Aorta (tissue), 5 donors: ENCODE data around the gene PDGFA. TPM values are rescaled to one million over a fixed set of nuclear protein-coding genes. Genes with fewer than 3 reads are reported as not detected.

Experiments used
- ATAC-seq: fragments of 200-7000 bp; cut with Tn5 transposase; one replicate; pipeline ENCODE4 v1.9.1; 2022; ENCODE audit warnings: moderate library complexity; ENCODE audit not compliant: low FRiP score
- DNase-seq, 2 donors: peaks; one replicate each; pipeline ENCODE4 v3.0.0-alpha.2; 2020
- H3K27ac ChIP-seq, 2 donors: one replicate each; pipeline ENCODE4 v1.5.1; 2013; ENCODE audit warnings: low read length in 2 of 2, mild to moderate bottlenecking in 2 of 2, moderate library complexity in 2 of 2, control low read depth in 1 of 2, inconsistent platforms in 1 of 2, low read depth in 1 of 2
- H3K27me3 ChIP-seq, 2 donors: one replicate each; pipeline ENCODE4 v1.6.1; 2013; ENCODE audit warnings: control low read depth in 1 of 2, low read length in 1 of 2, mild to moderate bottlenecking in 1 of 2, moderate library complexity in 1 of 2; ENCODE audit not compliant: insufficient read depth in 2 of 2, control insufficient read depth in 1 of 2
- H3K36me3 ChIP-seq, 2 donors: one replicate each; pipeline ENCODE4 v1.6.1; 2013; ENCODE audit warnings: control low read depth in 1 of 2, low read length in 1 of 2, mild to moderate bottlenecking in 1 of 2; ENCODE audit not compliant: insufficient read depth in 2 of 2, control insufficient read depth in 1 of 2
- H3K4me1 ChIP-seq, 2 donors: one replicate each; pipeline ENCODE4 v1.6.1; 2013; ENCODE audit warnings: low read length in 2 of 2, control low read depth in 1 of 2, mild to moderate bottlenecking in 1 of 2, moderate library complexity in 1 of 2; ENCODE audit not compliant: insufficient read depth in 2 of 2, control insufficient read depth in 1 of 2
- H3K4me3 ChIP-seq, 2 donors: one replicate each; pipeline ENCODE4 v1.5.1; 2013; ENCODE audit warnings: low read length in 2 of 2, control low read depth in 1 of 2, mild to moderate bottlenecking in 1 of 2
- H3K9me3 ChIP-seq: one replicate; pipeline ENCODE4 v1.6.1; 2013; ENCODE audit warnings: mild to moderate bottlenecking, low read length; ENCODE audit not compliant: control insufficient read depth
- WGBS, 2 donors: extraction: QIAGEN DNeasy Blood & Tissue Kit; methylation state at CpG; one replicate each; pipeline ENCODE4 v1.1.7; 2013; 5-methylcytosine and 5-hydroxymethylcytosine counted together
- intact Hi-C, 2 donors: fragments of 100-400 bp; cut with DNase I; formaldehyde crosslinking; loops; one replicate each; pipeline versions ENCODE4 v1.14.2 to v1.15.0; 2022
- long read RNA-seq, 2 donors: library from polyadenylated mRNA; unstranded; transcript quantifications; one replicate each; pipeline ENCODE4 v2.0.0, GENCODE V29; 2020 to 2021
- polyA plus RNA-seq, 2 donors: library from polyadenylated mRNA; stranded (reverse); fragments of 200-250 nt; gene quantifications; one replicate each; pipeline ENCODE4 v1.2.3, GENCODE V29; 2013
- total RNA-seq, 2 donors: library from RNA; stranded (reverse); fragmentation: NEBNext Ultra II Directional; extraction: Animal tissue kit (Norgen Biotek cat#: 25700); gene quantifications; one replicate each; pipeline ENCODE4 v1.2.1, GENCODE V29; 2021
- donor health status: healthy with polysubstance abuse.
- donor health status: Bipolar disorder and iron deficiency.
- donor health status: DM: no; HTN: no; CAD: no.
- donor health status: DM: no; HTN: no; CAD: no.
- donor health status: DM: yes; HTN: yes; CAD: no.

The PDGFA gene
- 100 to 1,000 TPM; 114 to 174 TPM for total RNA-seq
- 10 to 100 TPM; 28.9 to 61.1 TPM for polyA plus RNA-seq
- long read RNA-seq, donor 1, transcript PDGFA-203 (6 exons, 2,305 nt) = major isoform, 43 of 94 reads
- long read RNA-seq, donor 1, partial matches to known transcripts = 12 of 94 reads
- long read RNA-seq, donor 1, other reads (novel, unspliced or antisense) = 39 of 94 reads
- long read RNA-seq, donor 2, transcript PDGFA-203 (6 exons, 2,305 nt) = major isoform, 12 of 19 reads
- long read RNA-seq, donor 2, partial matches to known transcripts = 2 of 19 reads
- long read RNA-seq, donor 2, other reads (novel, unspliced or antisense) = 5 of 19 reads

DNA sequence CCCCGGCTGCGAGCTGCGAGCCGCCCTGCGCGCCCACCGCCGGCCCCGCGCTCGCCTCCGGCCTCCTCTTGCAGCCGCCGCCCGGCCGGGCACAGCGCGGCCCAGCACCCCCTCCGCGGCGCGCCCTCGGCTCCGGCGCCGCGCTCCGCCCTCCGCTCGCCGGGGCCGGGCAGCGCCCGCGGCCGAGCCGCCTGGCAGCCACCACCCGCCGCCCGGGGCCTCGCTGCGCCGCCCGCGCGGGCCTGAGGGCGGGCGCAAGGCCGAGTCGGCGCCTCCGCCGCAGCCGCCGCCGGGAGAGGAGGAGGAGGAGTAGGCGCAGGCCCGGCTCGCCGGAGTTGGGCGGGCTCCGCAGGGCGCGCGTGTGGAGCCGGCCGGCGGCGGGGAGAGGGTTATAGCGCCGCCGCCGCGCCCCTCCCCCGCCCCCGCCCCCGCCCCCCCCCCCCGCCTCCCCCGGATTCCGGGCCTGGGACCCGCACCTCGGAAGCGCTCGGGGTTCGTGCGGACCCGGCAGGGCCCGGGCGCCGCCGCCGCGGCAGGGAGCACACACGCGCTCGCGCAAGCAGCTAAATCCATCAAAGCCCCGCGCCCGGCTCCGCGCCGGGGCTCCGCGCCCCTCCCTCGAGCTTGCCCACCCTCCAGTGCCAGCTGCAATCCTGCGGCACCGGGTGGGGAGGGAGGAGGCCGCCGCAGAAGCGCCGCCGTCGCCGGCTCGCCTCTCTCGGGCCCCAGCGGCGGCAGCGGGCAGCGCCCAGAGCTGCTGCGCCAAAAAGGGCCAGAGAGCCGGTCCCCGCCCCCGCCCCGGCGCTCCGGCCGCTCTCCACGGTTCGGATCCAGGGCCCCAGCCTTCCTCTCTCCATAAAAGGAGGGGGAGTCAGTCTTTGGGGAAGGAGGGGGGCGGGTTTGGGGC is at the start of gene PDGFA:
PDGFA (minus strand) TSS at position 363 of the 907 bp plus-strand sequence. CDS start 845 bp downstream, outside the sequence.
- Histone ChIP-seq H3K36me3 (no peaks in the 10 kb centered on the region), H3K4me1 (peaks cover 0 to 3% of the 10 kb centered on the region in 2 donors), H3K27ac (peak within 1 kb of the TSS; percentile 84 to 93), H3K9me3 (no peaks in the 10 kb centered on the region), H3K27me3 (no peaks in the 10 kb centered on the region), H3K4me3 (peak within 1 kb of the TSS; percentile 89 to 95)
- ATAC-seq = peak; percentile 47
- 0% methylated on average over 35 to 131 of the region's 132 CpGs for WGBS, 2 donors
- peak; percentile 75 to 91 for DNase-seq
- intact Hi-C loops = no loop called here

DNA sequence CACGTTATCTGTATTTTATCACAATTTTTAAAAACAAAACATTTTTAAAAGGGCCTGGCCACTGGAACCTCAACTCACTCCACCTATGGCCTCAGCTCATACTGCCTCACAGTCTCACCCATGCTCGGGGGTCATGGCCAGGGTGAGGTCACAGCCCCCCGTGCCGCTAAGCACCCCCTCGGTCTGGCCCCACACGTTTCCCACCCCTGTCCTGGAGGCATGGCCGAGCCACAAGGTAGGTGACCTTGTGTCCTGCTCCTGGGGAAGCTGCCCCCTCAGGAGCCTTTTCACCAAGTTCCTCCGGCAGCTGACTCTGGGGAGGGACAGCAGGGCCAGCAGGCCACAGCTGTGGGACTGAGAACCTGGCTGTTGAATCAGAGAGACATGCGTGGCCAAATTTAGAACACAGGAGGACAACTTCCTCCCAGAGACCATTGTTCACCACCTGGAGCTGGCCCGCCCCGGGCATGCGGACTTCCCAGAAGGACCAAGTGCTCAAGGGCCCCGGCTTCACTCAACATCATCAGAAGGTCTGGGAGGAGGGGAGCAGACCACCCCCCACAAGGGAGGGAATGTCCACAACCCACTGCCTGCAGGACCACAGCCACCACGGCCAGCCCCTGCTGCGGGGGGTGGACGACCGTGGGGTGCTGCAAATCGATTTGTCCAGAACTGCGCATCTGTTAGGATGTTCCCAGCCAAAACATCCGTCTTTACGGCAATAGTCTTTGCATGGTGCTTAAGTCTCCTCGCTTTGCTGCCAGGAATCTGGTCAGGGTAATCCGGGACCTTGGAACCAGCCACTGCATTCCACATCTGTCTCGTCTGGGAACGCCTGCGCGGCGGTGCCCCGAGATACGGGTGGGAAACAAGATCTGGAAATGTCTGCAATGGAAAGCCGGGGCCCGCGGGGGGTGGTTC is 48.6 kb upstream of the PDGFA start:
- DNase-seq = peak in 1 of 2 donors; percentile 79
- no peaks in the 10 kb centered on the region for H3K36me3 ChIP-seq
- H3K27me3 ChIP-seq = no peaks in the 10 kb centered on the region
- peak overlapping the region in 1 of 2 donors; percentile 23 for H3K27ac ChIP-seq
- 22 to 23% methylated on average over 33 of the region's 33 CpGs for WGBS, 2 donors
- H3K4me1 ChIP-seq = no peaks in the 10 kb centered on the region
- no peaks in the 10 kb centered on the region for H3K9me3 ChIP-seq
- peak; percentile 36 for ATAC-seq
- no peak overlapping the region for H3K4me3 ChIP-seq
- intact Hi-C loops = no loop called here

DNA sequence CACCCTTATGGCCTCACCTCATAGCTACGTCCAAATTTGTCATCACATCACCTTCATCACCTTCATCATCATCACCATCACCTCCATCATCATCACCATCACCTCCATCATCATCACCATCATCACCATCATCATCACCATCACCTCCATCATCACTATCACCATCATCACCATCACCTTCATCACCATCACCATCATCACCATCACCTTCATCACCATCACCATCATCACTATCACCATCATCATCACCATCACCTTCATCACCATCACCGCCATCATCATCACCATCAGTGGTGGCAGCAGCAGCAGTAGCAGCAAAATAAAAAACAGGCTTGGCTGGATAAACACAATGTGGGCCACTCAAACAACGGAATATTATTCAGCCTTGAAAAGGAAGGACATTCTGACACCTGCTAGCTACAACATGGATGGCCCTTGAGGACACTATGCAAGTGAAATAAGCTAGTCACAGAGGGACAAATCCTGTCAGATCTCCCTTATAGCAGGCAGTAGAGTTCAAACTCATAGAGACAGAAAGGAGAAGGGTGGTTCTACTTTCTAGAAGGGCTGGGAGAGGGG is 47.7 kb upstream of the PDGFA start:
- WGBS, 2 donors = 97 to 98% methylated on average over 2 of the region's 3 CpGs
- Histone ChIP-seq H3K27ac (no peak overlapping the region), H3K4me1 (no peaks in the 10 kb centered on the region), H3K9me3 (no peaks in the 10 kb centered on the region), H3K4me3 (no peak overlapping the region), H3K27me3 (no peaks in the 10 kb centered on the region), H3K36me3 (no peaks in the 10 kb centered on the region)
- DNase-seq (no peak), ATAC-seq (no peak)
- intact Hi-C loops = no loop called here

DNA sequence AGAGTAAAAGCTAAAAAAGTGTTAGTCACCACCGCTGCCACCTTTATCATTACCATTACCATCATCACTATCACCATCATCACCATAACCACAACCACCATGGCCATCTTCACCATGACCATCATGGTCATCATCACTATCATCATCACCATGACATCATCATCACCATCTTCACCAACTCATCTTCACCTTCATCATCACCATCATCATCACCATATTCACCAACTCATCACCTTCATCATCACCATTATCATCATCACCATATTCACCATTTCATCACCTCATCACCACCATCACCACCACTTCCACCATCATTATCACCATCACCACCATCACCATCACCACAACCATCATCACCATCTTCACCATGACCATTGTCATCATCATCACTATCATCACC is 46.5 kb upstream of the PDGFA start:
- WGBS, 2 donors = 98 to 100% methylated on average over 1 of the region's 1 CpG
- no peak for ATAC-seq
- Histone ChIP-seq H3K9me3 (no peaks in the 10 kb centered on the region), H3K27me3 (no peaks in the 10 kb centered on the region), H3K4me3 (no peak overlapping the region), H3K27ac (no peak overlapping the region), H3K4me1 (no peaks in the 10 kb centered on the region), H3K36me3 (no peaks in the 10 kb centered on the region)
- DNase-seq = no peak
- intact Hi-C loops = no loop called here

DNA sequence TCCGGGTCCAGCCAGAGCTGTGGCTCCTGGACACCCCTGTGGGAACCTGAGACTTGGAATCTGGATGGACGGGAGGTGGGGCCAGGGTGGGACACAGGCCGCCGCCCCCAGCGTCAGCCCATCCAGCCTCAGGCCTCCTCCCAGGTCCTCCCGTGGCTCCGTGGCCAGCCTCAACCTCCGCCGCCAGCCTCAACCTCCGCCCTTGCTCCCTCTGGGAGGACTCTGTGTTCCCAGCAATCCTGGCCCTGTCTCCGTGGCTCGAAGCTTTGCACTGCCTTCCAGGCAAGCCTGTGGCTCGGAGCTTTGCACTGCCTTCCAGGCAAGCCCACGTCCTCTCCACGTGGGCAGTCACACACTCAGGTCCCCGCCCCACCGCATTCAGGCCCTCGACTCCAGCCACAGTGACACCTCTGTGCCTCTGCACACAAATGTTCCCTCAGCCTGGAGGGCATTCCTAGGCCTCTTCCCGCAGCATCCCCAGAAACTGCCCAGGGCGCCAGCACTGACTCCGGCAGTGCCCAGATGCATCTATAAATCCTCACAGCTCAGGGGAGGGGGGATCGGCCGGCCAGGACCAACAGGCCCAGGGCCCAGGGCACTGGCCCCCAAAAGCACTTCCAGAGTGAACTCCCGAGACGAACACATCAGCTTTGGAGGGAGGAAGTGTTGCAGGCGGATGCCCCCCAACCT is 44.7 kb upstream of the PDGFA start:
- Histone ChIP-seq H3K4me1 (no peaks in the 10 kb centered on the region), H3K36me3 (no peaks in the 10 kb centered on the region), H3K27me3 (no peaks in the 10 kb centered on the region), H3K9me3 (no peaks in the 10 kb centered on the region), H3K27ac (no peak overlapping the region), H3K4me3 (no peak overlapping the region)
- WGBS, 2 donors = 49 to 65% methylated on average over 25 to 26 of the region's 26 CpGs
- intact Hi-C loops = no loop called here
- DNase-seq (no peak), ATAC-seq (peak; percentile 56)

DNA sequence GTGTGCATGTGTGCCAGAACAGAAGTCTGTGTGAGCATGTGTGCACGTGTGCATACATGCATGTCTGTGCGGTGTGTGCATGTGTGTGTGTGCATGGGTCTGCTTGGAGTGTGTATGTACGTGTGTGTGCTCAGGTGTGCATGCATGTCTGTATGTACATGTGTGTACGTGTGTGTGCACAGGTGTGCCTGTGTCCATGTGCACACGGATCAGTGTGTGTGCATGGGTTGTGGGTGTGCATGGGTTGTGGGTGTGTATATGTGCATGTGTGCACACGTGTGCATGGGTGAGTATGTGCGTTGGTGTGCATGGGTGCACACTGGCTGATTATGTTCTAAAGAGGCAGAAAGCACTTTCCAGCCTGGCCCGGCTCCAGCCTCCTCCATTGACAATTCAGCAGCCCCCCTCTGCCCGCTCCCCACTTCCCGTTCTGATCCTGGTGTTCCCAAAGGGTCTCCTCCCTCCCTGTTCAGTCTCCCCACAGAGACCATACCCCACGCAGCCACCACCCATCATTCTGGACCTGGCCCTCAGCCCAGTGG is 44.1 kb upstream of the PDGFA start:
- ATAC-seq (no peak), DNase-seq (no peak)
- no peak overlapping the region for H3K4me3 ChIP-seq
- 85 to 86% methylated on average over 11 of the region's 11 CpGs for WGBS, 2 donors
- intact Hi-C loops = no loop called here
- no peak overlapping the region for H3K27ac ChIP-seq
- H3K27me3 ChIP-seq = no peaks in the 10 kb centered on the region
- H3K9me3 ChIP-seq = no peaks in the 10 kb centered on the region
- H3K36me3 ChIP-seq = no peaks in the 10 kb centered on the region
- H3K4me1 ChIP-seq = no peaks in the 10 kb centered on the region

DNA sequence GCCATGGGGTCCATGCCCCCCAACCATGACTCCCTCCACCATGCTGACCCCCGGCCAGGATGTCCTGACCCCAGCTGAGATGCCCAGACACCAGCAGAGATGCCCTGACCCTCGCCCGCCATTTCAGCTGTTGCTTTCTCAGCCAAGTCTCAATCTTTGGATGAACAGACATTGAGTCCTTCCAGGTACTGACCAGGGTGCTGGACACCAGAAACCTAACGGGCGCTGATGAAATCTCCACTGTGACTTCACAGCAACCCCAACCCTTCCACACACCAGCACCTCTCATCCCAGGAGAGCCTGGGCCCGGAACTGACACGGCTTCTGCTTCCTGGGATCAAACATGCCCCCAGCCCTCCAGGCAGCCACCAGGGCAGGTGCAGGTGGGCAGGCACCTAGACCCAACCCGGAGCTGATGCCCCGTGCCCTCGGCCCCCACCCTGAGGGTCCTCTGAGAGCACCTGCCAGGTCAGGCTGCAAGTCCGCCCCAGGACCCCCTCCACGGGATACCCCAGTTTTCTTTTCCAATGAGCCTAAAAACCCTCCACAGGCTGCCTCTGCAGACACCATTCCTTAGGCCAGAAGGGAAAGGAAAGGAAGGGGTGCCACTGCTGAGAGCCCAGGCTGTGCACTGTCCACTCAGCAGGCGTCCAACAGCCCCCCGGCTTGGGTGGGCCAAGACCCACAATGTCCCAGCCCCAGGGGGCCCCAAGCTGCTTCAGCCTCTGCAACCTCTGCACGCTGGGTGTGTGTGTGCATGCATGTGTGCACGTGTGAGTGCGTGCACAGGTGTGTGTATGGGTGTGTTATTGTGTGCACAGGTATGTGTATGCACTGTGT is 43.4 kb upstream of the PDGFA start:
- no peak for ATAC-seq
- Histone ChIP-seq H3K27ac (no peak overlapping the region), H3K4me1 (no peaks in the 10 kb centered on the region), H3K27me3 (no peaks in the 10 kb centered on the region), H3K4me3 (no peak overlapping the region), H3K9me3 (no peaks in the 10 kb centered on the region), H3K36me3 (no peaks in the 10 kb centered on the region)
- 91 to 94% methylated on average over 17 of the region's 17 CpGs for WGBS, 2 donors
- intact Hi-C loops = no loop called here
- no peak for DNase-seq
